Measurements from ENCODE around the gene SLC24A3.

SLC24A3 gene

DNA sequence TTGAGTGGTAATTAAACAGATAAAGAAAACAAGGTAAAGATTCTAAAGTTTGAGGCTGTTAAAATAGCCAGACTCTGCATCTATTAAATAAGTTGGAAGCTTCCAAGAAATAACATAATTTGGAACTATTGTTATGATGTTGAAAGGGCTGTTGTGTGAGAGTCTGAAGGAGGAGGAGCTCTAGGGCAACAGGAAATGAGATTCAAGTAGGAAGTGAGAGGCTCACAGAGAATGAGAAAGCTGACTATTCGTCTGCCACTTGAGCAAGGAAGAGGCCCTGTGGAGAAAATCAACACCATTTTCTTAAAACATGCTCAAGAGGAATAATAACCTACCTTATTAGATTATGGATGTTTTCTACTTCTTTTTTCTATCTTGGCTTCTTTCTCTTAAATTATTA, 185.2 kb downstream of the SLC24A3 start:
- DNase-seq: no peak

DNA sequence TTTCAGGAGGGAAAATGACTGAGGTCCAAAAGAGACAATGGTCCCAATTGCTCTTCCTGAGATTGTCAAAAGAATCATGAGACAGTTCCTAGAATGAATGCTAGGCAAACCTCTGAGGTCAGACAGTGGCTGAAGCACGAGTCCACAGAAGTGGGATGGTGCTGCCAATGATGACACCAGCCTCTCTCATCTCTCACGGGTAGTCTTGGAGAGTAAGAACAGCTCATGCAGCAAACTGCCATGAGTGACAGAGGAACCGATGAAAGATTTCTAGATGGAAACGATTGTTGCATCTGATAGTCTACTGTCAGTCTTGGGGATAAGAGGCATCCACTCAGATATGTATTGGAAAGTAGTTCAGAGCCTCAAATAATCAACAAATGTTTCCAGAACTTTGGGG, 188.7 kb downstream of the SLC24A3 start:
- no peak for DNase-seq

DNA sequence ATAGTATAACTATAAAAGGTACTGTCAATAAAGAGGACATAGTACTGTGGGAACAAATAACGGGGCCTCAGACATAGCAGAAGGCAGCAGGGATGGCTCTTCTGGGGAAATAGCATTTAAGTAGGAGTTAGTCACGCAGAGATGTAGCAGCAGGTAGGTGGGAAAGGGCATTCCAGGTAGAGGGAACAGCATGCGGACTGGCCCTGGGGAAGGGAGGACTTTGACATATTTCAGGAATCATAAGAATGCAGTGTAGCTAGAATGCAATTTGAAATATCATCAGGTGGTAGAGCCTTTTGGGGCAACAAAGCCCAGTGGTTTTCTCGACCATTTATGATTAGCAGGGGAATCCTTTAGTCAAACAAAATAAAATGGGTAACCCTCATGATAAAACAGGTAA, 191.1 kb downstream of the SLC24A3 start:
- DNase-seq: no peak

DNA sequence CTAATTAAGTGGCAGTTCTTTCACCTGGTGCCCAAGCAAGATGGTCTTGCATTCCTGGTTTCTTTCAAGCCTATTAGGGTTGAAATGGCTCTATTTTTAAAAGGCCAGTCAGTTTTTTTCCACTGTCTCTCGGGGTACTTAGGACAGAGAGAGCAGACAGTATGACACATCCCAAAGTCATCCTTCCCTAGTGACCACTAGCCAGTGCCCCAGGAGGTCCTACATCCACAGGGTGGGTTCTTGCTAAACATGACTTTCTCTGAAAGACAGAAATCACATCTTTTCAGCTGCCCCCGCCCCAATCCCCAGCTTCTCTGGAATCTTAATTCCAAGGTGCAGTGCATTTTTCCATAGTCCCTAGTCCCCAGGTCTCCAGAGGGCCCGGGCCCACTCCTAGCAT, 192.4 kb downstream of the SLC24A3 start:
- DNase-seq: no peak

DNA sequence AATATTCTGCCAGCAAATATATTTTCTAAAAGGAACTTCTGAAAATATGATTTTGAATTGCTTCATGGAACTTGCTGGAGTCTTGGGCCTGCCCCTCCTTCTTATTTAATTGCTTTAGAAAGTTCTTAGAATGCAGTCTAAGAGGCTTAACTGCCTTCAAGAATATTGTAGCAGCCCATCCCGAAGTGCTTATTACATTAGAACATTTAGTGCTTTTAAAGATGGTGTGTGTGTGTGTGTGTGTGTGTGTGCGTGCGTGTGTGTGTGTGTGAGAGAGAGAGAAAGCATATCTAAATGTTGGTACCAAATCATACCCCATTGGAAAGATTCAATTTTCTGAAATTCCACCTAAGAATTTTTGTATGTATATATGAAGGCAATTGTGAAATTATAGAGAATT, 193.5 kb downstream of the SLC24A3 start:
- no peak for DNase-seq

DNA sequence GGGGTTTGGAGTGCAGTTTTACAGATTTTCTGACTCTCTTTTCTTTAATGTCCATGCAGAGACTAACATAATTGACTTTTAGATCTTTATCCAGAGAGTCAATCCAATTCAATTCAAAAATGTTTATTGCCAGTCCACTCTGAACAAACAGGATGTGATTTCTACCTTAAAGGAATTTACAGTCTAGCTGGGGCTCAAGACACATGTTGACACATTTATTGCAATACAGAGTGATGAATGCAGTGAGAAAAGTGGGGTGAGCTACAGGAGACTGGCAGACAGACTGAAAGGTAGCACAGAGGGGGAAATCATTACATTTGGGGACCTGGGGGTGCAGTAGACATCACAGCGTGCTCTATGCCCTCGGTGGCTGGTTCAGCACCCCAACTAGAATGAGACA, 193.9 kb downstream of the SLC24A3 start:
- DNase-seq: no peak

DNA sequence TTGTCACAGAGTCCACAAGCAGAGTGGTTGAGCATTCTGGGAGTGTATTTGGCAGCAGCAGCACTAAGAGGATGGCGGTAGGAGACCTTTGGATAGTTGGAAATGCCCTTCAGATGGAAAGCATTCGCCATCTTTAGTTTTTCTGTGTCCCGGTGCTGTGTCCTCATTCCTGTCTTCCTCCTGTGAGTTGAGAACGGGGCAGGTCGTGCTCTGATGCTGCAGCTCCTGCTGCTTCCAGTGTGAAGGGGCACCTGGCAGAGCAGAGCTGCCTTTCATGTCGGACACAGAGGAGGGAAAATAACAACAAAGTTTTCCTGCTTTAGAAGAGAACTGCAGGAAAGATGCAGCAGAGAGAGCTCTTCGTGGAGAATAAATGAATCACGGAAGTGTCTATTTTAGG, 194.8 kb downstream of the SLC24A3 start:
- DNase-seq: no peak

DNA sequence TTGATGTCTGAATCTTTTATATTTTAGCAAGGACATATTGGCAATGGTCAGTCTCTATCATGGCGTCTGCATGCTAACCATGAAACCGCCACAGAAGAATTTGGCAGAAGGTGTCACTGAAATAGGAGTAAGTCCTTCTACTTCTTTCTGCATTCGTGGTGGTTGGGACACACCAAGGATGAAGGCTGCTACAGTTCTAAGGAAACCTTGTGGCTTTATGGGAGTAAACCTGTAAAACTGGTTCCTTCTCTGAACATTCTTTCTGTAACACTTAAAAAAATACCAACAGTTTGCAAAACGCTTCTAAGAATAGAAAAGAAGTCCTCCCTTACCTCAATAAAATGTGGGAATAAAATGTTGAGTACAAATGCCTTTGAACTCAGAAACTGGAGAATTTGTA, 195.3 kb downstream of the SLC24A3 start:
- DNase-seq: no peak

DNA sequence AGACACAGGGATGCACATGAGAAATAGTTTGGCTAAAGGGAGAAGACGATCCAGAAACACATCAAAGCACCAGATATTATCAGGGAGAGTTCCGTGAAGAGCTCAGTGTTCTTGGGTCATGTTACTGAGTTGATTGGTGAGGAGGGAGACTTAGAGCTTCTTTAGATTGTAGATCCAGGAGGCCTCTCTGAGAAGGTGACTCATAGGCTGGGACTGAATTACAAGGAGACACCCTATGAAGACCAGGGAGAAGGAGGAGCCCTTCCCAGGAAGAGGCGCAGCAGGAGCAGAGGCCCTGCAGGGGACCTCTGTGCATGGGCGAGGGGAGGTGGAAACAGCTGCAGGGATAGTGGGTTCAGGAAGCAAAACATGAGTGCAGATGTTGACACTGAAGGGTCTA, 196.5 kb downstream of the SLC24A3 start:
- no peak for DNase-seq

DNA sequence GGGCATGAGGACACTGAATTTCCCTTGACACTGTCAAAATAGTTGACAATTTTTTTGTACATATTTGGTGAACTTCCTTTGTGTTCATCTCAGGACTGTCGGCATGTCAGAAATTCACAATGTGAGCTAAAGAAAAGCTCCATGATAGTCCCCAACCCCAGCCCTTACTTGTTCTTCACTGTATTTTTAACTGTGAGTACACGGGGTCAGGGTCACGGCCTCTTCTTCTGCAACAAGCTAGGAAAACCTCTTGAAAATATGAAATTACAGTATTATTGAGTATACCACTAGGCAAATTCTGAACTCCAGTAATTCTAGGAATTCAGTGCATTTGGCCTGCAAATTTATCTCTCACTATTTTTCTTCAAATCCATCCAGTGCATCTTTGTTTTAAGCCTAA, 199.4 kb downstream of the SLC24A3 start:
- no peak for DNase-seq

DNA sequence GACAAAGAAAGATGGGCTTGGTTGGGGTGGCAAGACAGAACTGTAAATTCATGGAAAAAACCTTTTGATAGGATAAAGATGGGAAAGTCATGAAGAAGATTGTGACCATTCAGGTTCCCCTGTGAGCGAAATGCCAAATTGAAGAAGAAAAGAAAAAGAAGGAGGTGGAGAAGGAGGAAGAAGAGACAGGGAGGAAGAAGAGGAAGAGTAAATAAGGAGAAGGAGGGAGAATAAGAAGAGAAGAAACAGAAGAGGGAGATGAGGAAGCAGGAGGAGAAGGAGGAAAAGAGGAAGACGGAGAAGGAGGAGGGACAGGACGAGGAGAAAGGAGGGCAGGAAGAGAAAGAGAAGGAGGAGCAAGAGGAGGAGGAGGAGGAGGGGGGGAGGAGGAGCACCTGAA, 199.8 kb downstream of the SLC24A3 start:
- no peak for DNase-seq

DNA sequence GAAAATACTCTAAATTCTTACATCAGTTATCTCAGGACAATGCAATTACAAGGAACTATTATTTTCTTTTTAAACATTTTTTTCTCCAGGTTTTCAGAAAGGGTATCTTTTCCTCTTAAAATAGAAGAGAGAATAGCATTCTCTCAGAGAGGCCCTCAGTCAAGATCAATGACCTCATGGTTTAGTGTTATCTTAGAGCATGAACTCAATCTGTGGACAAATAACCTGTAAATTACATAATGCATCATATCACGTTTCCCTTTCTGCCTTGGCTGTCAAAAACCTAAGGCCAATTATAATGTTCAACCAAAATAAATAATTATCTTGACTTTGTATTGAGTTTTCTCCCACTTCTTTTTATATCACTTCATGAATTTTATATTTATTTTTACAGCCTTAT, 202.2 kb downstream of the SLC24A3 start:
- no peak for DNase-seq

DNA sequence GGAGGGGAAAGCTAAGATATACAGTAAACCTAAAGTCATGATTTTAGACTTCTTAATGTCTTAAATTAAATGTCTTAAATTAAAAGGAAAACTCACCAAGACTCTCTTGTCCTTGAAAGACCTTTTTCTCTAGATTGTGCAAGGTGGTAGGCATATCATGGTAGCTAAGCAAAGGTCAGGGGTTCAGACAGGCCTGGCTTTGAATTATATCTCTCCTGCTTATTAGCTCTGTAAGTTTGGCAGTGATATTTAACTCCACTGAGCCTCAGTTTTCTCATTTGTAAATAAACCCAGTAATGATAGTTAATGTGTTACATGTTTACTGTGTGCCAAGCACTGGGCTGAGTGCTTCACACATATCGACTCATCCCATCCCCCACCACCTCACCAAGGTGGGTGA, 203.3 kb downstream of the SLC24A3 start:
- DNase-seq: no peak

DNA sequence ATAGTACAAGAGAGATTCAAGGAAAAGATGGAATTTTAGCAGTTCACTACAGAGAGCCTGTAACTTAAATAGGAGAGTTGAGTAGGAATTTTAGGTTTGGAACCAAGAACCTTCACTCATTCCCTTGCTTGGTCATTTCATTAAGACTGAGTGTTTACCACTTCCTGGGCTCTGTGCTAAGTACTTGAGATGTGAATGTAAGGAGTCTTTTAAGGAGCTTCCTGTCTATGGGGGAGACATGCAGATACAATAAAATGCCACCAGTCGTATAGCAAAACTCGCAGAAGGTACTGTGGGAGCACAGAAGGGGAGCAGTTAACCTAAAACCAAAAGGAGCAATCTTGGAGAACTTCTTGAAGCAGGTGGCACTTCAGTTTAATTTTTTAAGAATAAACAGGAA, 204.2 kb downstream of the SLC24A3 start:
- DNase-seq: no peak

DNA sequence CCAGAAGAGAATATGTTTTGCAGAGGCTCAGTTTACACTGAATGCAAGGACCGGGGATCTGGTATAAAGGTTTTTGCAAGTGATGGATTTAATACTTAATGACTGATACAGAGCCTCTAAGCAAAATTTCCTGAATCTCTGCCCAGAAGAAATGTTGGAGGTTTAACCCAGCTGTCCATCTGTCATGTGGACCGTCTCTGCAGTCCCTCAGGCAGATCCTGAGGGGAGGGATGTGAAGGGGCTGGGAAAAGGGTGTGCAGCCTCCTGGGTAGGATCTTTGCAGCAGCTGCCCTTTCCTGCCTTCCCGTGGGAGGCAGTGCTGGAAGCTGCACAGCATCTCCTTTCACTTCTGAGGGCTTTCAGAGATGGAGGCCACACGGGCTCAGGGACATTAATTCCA, 207.0 kb downstream of the SLC24A3 start:
- DNase-seq: no peak

DNA sequence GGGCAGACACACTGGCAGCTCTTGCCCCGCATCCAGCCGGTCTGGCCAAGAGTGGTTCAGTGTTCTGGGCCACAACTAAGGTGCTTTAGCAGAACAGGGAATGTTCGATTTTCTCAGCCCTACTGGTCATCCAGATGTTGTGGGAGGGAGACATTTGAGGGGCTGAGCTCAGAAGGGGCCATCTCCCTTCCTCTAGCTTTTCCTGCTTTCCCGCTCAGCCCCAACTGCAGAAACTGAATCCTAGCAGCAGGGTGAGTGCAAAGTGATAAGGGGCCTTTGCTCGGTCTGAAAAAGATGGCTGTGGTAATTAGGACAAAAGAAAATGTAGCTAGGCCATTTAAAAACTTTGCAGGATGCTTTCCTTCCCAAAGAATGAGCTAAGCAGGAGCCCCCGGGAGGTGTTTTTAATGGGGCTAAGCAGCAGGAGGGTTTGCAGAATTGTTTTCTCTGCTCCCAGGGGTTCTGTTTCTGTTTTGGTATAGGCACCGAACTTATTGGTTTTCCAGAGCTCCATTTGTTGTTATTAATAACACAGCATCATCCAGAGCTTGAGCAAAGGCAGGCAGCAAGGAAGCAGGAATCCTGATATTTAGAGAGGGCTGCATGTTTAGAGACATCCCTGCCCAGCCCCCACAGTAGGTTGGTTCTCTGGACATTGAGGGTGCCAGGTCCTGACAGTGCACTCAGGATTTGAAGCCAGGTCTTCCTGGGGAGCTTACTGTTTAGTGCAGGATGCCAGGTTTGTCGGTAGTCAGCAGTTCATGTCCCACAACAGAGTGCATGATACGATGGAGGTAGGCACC, 210.9 kb downstream of the SLC24A3 start:
- DNase-seq: no peak

DNA sequence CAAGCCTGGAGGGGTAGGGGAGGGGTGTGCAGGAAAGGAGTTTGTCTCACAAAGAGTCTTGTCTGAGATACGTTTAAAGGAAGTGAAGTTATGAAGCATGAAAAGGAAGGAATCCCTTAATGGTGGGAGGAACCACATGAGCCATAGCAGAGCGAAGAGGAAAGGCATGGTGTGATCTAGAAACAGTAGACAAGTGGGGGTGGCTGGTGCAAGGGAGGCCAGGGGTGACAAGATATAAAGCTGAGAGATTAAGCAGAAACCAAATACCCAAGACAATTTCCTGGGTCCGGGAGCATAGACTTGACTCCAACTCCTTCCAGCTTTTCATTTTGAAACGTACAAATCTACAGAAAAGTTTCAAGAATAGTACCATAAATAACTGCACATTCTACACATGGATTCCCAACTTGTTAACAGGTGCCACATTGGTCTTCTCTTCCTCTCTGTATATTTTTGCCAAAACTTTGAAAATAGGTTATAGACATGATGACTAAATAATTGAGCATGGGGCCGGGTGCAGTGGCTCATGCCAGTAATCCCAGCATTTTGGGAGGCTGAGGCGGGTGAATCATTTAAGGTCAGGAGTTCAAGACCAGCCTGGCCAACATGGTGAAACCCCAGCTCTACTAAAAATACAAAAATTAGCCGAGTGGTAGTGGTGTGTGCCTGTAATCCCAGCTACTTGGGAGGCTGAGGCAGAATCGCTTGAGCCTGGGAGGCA, 211.6 kb downstream of the SLC24A3 start:
- DNase-seq: no peak

DNA sequence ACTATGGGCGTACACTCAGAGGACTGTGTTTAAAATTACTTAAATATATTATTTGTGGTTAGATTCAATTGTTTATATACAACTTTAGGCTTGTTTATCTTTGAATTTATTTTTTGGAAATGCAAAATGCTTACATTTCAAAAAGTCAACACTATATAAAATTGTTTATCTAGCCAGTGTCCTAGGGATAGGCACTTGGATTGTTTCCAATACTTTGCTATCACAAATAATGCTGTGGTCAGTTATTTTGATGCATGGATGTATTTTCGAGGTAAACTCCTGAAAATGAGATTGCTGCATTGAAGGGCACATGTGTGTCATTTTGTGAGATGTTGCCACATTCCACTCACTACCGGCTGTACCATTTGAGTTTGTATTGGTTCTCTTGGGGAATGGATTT, 213.9 kb downstream of the SLC24A3 start:
- no peak for DNase-seq

DNA sequence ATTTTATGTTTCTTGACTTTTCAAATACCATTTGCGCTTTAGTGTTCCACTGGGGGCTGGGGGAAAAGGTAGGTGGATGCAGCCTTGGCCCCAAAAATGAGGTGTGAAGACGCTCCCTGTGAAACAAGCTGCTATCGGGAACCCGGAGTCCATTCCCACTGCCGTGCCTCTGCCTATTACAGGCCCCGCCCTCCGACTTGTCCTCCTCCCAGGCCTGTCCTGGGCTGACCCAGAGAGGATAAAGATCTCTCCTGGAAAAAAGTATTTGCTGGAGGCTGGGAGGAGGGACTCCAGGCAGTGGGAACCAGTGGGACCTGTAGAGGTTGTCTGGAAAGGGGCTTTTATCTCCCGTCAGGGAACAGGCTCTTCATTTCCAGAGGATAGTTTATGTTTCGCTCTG, 215.0 kb downstream of the SLC24A3 start:
- DNase-seq: no peak

DNA sequence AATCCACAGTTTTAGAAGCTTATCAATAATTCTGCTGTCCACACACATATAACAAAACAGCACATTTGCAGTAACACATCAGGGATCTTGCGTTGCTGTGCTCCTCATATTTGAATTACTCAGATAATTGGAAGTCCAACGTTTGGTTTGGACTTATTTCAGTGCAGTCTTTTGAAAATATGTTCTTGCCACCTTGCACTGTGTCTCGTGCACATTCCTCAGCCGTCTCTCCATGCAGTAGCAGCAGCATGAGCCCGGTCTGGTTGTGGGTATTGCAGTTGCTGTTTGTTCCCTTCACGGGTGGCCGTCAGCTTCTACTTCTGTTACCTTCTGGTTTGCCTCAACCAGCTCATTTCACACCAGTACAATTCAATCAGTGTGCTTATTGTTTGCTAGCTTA, 215.5 kb downstream of the SLC24A3 start:
- DNase-seq: no peak

DNA sequence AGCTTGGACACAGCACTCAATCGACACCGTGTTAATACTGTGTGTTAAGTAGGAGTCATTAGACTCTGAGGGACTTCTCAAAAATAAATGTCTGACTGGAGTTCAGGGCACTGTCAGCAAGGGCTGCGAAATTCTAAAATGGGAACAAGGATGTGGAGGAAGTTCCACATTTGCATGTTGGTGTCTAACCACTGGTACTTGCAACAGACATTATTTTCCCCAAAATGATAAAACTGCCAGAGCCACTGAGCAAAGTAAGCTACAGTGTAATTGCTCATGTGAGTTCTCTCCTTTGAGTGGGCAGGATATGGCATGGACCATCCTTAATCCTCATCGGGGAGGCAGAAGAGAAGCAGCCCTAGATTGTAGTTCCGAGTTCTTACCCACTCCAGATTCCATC, 215.9 kb downstream of the SLC24A3 start:
- no peak for DNase-seq

DNA sequence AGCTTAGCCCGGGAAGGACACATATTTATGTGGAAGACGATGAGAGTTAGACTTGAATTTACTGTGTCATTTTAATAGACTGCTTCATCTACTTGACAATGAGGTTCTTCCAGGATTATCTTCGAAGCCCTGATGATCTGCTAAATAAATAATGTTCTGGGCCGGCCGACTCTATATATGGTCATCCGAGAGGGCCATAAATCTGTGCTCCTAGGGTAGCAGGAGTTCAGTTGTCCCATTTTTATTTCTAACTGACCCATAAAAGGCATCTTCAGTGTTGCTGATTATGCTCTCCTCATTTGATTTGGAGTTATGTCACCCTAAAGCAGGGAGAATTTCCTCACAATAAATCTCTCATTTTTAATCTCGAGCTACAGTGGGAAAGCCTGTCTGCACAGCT, 217.1 kb downstream of the SLC24A3 start:
- no peak for DNase-seq

DNA sequence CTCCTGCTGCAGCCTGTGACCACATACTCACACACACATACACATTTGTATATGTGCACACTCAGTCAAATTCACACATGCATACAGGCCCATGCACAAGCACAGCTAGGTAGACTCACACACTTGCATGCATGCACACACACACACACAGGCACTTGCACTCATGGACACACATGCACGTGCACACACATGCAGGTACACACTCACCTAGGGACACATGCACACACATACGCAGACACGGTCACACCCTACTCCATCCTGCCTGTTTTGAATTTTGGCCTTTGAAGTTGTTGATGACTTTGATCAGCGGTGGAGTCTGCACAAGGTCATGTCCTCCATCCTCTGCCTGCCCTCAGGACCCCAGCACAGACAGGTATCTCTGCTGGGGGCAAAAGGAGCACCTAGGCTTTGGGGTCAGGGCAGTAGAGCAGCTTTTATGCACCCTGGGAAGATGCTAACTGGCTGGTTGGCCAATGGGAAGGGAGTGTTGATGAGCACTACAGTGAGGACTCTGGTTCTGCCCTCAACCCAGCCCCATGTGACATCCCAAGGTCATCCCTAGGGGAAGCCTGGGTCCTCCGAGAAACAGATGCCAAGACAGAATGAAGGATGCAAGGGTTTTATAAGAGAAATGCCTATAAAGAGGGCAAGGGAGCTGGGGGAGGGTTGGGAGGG, 218.3 kb downstream of the SLC24A3 start:
- DNase-seq: no peak

DNA sequence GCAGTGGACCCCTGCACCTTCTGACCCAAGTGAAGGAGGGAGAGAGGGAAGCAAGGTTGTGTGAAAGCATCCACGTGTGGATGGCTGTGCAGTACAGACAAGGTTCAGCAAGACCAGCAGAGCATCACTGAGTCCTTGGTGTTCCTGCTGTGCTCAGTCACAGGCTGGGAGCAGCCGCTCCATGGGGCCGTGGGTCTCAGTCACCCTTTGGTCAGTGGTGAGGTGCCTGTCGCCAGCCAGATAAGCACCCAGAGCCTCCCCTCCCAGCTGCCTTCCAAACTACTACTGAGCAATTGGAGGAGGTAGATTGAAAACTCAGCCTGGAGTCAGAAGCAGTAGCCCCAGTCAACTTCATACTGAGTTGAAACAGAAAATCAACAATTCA, 218.9 kb downstream of the SLC24A3 start:
- no peak for DNase-seq

All from NCI-H510A (cell line).